SU-DHL-6 (cell line): ENCODE results near the gene DENND2C.

Source experiments
- EZH2phosphoT487 ChIP-seq: fragments of 200-600 bp; sonication (generic), shearing (Covaris generic); conservative IDR thresholded peaks from 2 replicates; pipeline ENCODE4 v1.6.1; 2018; ENCODE audit warnings: mild to moderate bottlenecking, antibody characterized with exemption, low read length, moderate library complexity, mixed read lengths
- TF ChIP-seq, protein P1 (sequence below): fragments of 200-600 bp; sonication (generic); IDR thresholded peaks from one replicate; pipeline ENCODE4 v1.5.1; 2017; ENCODE audit warnings: antibody characterized with exemption, mild to moderate bottlenecking, low read length, moderate library complexity; ENCODE audit not compliant: insufficient read depth, poor library complexity, severe bottlenecking

DNA sequence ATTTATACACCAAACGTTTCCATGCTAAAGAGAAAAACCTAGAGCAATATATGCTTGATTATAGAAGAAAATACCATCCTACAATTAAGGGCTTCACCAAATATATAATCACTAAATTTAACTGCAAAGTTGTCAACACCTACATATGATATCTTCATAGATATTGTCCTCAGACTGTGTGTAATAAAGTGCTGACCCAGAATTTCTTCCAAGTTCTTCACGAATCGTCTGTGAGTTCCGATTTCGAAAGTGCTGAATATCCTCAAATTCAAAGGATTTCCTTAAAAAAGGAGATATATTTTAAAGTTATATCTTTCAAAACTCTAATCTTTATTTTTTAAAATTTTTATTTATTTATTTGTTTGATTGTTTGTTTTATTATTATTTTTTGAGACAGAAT is 46.5 kb downstream of the DENND2C start:
- TF ChIP-seq, protein P1, sequence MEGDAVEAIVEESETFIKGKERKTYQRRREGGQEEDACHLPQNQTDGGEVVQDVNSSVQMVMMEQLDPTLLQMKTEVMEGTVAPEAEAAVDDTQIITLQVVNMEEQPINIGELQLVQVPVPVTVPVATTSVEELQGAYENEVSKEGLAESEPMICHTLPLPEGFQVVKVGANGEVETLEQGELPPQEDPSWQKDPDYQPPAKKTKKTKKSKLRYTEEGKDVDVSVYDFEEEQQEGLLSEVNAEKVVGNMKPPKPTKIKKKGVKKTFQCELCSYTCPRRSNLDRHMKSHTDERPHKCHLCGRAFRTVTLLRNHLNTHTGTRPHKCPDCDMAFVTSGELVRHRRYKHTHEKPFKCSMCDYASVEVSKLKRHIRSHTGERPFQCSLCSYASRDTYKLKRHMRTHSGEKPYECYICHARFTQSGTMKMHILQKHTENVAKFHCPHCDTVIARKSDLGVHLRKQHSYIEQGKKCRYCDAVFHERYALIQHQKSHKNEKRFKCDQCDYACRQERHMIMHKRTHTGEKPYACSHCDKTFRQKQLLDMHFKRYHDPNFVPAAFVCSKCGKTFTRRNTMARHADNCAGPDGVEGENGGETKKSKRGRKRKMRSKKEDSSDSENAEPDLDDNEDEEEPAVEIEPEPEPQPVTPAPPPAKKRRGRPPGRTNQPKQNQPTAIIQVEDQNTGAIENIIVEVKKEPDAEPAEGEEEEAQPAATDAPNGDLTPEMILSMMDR = no peak
- TF ChIP-seq EZH2phosphoT487 = no peak
